Mesothelial cell of epicardium (in vitro differentiated cells): ENCODE measurements around the gene NOP10. TPM values are rescaled to one million over a fixed set of nuclear protein-coding genes. Genes with fewer than 3 reads are reported as not detected.
A peak's percentile ranks its signal among the peaks of the same experiment; 100 is the strongest.

ENCODE experiments used
- DNase-seq, 2 experiments: peaks; one replicate each; pipeline ENCODE4 v3.0.0; 2021; ENCODE audit warnings: low spot score in 2 of 2; ENCODE audit not compliant: unreplicated experiment in 2 of 2
- H3K27ac Mint-ChIP-seq: 2 replicates; pipeline ENCODE4 v1.8.0; 2021; ENCODE audit warnings: mixed read lengths
- H3K27me3 Mint-ChIP-seq: 2 replicates; pipeline ENCODE4 v1.8.0; 2021; ENCODE audit warnings: low read depth, mixed read lengths
- H3K36me3 Mint-ChIP-seq: 2 replicates; pipeline ENCODE4 v1.8.0; 2021; ENCODE audit warnings: mixed read lengths
- H3K4me1 Mint-ChIP-seq: 2 replicates; pipeline ENCODE4 v1.8.0; 2021; ENCODE audit warnings: mixed read lengths
- H3K4me3 Mint-ChIP-seq: 2 replicates; pipeline ENCODE4 v1.8.0; 2021; ENCODE audit warnings: mild to moderate bottlenecking, moderate library complexity, mixed read lengths
- H3K9me3 Mint-ChIP-seq: 2 replicates; pipeline ENCODE4 v1.8.0; 2021; ENCODE audit warnings: mixed read lengths
- CTCF ChIP-seq: fragments of 200-600 bp; sonication (generic); IDR thresholded peaks from one replicate; pipeline ENCODE4 v1.5.0; 2021; ENCODE audit warnings: antibody characterized with exemption; ENCODE audit not compliant: unreplicated experiment
- total RNA-seq: library from RNA; stranded (reverse); gene quantifications from 3 replicates; pipeline ENCODE4 v1.2.1, GENCODE V29; 2021

The NOP10 gene
- total RNA-seq, 1 donor from 2014 or later: 88.9 TPM

GRCh38 chr15:34341381-34342212, 1.3 kb downstream of the NOP10 start:
- peak overlapping the region; percentile 85 for H3K27ac Mint-ChIP-seq
- TF ChIP-seq CTCF: no peak
- no peaks in the 10 kb centered on the region for H3K27me3 Mint-ChIP-seq
- H3K4me3 Mint-ChIP-seq: peak overlapping the region; percentile 55
- DNase-seq: no peak
- H3K9me3 Mint-ChIP-seq: no peaks in the 10 kb centered on the region
- H3K36me3 Mint-ChIP-seq: peaks cover 10% of the 10 kb centered on the region
- H3K4me1 Mint-ChIP-seq: peaks cover 23% of the 10 kb centered on the region

- H3K36me3 Mint-ChIP-seq: peaks cover 10% of the 10 kb centered on the region
- DNase-seq: no peak
- H3K4me3 Mint-ChIP-seq: peak overlapping the region; percentile 34
Measured at GRCh38 chr15:34339946-34340345, 3.0 kb downstream of the NOP10 start.

GRCh38 chr15:34338347-34338746, 4.6 kb downstream of the NOP10 start:
- no peak for TF ChIP-seq CTCF
- peak overlapping the region; percentile 95 for H3K4me3 Mint-ChIP-seq
- no peaks in the 10 kb centered on the region for H3K27me3 Mint-ChIP-seq
- no peaks in the 10 kb centered on the region for H3K9me3 Mint-ChIP-seq
- peaks cover 39% of the 10 kb centered on the region for H3K4me1 Mint-ChIP-seq
- H3K36me3 Mint-ChIP-seq: peaks cover 10% of the 10 kb centered on the region
- DNase-seq: no peak
- peak overlapping the region; percentile 71 for H3K27ac Mint-ChIP-seq

More at GRCh38 chr15:34339946-34340345, 3.0 kb downstream of the NOP10 start:
- H3K27me3 Mint-ChIP-seq: no peaks in the 10 kb centered on the region
- TF ChIP-seq CTCF: no peak
- peaks cover 33% of the 10 kb centered on the region for H3K4me1 Mint-ChIP-seq
- no peaks in the 10 kb centered on the region for H3K9me3 Mint-ChIP-seq
- H3K27ac Mint-ChIP-seq: peak overlapping the region; percentile 48

- Mint-ChIP-seq H3K27ac (peak within 1 kb of the TSS; percentile 86), H3K4me1 (peaks cover 39% of the 10 kb centered on the region), H3K4me3 (peak within 1 kb of the TSS; percentile 95), H3K9me3 (no peaks in the 10 kb centered on the region), H3K27me3 (no peaks in the 10 kb centered on the region), H3K36me3 (peaks cover 10% of the 10 kb centered on the region)
- peak; percentile 84 to 90 for DNase-seq
- TF ChIP-seq CTCF: no peak
Measured at GRCh38 chr15:34337557-34338306, 5.2 kb downstream of the NOP10 start, which contains the start of gene SLC12A6. Gene SLC12A6, minus strand, starts transcription at chr15:34337781. Its CDS starts 1,101 bp downstream, at chr15:34336680.

GRCh38 chr15:34336991-34337556, 5.9 kb downstream of the NOP10 start:
- Mint-ChIP-seq H3K27ac (peak overlapping the region; percentile 75), H3K27me3 (no peaks in the 10 kb centered on the region), H3K4me1 (peaks cover 39% of the 10 kb centered on the region), H3K4me3 (peak overlapping the region; percentile 95), H3K36me3 (peaks cover 10% of the 10 kb centered on the region), H3K9me3 (no peaks in the 10 kb centered on the region)
- peak in 1 of 2 experiments; percentile 43 for DNase-seq
- no peak for TF ChIP-seq CTCF
